Uterus (tissue), 2 donors: ENCODE measurements around the gene UQCRC2.

Experiments
- CTCF ChIP-seq, 4 experiments: fragments of 200-600 bp in 2 of 4; fragments of 450-650 bp in 2 of 4; sonication (generic) in 2 of 4; IDR thresholded peaks; one replicate each; pipeline ENCODE4 v1.5.1; 2016 to 2019; ENCODE audit warnings: antibody characterized with exemption in 4 of 4, mild to moderate bottlenecking in 2 of 4, moderate library complexity in 1 of 4
- POLR2A ChIP-seq, 2 donors: fragments of 450-650 bp; IDR thresholded peaks; one replicate each; pipeline ENCODE4 v1.6.1; 2016; ENCODE audit warnings: antibody characterized with exemption in 2 of 2, mild to moderate bottlenecking in 1 of 2, moderate library complexity in 1 of 2

- TF ChIP-seq CTCF (IDR thresholded peaks at IDR 0.05) (no peak), POLR2A (IDR thresholded peaks at IDR 0.05) (no peak)
Measured at GRCh38 chr16:21952040-21952792, 945 bp upstream of the UQCRC2 start.
